Measurements from ENCODE around the gene BANF2. TPM values are rescaled to one million over a fixed set of nuclear protein-coding genes. Genes with fewer than 3 reads are reported as not detected.

BANF2 gene
- polyA plus RNA-seq, 3 donors = not detected

DNA sequence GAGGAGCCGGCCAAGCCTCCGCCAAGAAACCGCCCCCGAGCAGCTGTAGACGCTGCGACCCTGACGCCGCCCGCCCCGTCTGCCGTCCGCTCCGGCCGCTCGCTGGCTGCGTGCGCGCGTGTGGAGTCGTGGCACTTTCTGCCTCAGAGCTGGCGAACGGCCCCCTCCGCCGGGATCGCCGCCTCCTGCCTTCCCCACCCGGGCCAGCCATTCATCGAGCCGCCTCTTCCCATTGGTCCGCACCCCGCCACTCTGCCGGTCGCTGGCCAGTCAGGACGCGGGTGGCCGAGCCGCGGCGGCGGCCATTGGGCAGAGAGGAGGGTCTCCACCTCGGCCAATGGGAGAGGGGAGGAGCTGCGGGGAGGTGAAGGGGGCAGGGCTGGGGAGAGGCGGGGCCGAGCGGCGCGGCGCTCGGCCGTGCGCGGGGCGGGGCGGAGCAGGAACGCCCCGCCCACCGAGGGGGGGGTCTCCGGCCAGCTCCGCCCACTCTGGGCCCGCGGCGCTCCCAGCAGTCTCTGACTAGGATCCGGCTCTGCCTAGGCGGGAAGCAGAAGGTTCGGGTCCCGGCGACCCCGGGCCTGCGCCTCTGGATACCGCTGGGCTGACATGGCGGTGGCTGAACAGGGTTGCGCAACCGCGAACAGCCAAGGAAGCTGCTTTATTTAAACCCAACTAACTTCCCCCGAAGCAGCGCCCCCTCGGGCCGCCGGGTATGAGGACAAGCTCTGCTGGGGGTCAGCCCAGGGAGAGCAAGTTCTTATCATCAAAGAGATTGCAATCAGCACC lies 17.5 kb upstream of the BANF2 start, which contains the start of gene RRBP1:
Gene RRBP1 (minus strand): TSS at position 140 of the 786 bp plus-strand sequence. CDS start 21,735 bp downstream, outside the sequence.
- H3K4me2 ChIP-seq (replicated peaks; ENCODE audit: extremely low read depth, low read length, poor library complexity, severe bottlenecking) = peak within 1 kb of the TSS; percentile 92
- under 1% methylated on average over 60 of the region's 79 CpGs for WGBS (ENCODE audit: insufficient coverage)
- H3K4me1 Mint-ChIP-seq = peaks cover 27% of the 10 kb centered on the region
- H3K9me3 Mint-ChIP-seq = peaks cover 0 to 10% (median 1%) of the 10 kb centered on the region in 7 donors
- H3K79me2 ChIP-seq (ENCODE audit: insufficient read depth, low read length) = peaks cover 37% of the 10 kb centered on the region
- H3K27ac Mint-ChIP-seq = peak within 1 kb of the TSS; percentile 82 to 95 (median 92)
- intact Hi-C loops (cut with micrococcal nuclease) = loop anchor here (5.0 to 10.0 kb wide), 3 partner anchors 117 to 285 kb away; partner anchors contain the start of genes MGME1 (in 2 of the 2) and SNX5 (in 2 of the 2)
- H3K4me3 ChIP-seq (replicated peaks in 1 of 3; ENCODE audit: low read depth in 2 of 3, low read length in 3 of 3) = peak within 1 kb of the TSS; percentile 80 to 91 (median 90)
- peak within 1 kb of the TSS; percentile 87 to 97 for H3K4me3 Mint-ChIP-seq
- peaks cover 19 to 22% of the 10 kb centered on the region in 2 donors for H3K4me1 ChIP-seq (ENCODE audit: control insufficient read depth in 1 of 2, insufficient read depth in 2 of 2, low read length in 2 of 2)
- no peaks in the 10 kb centered on the region for H3K9me3 ChIP-seq (replicated peaks in 1 of 2; ENCODE audit: control insufficient read depth in 1 of 2, insufficient read depth in 1 of 2, low read length in 2 of 2)
- H3K36me3 ChIP-seq (replicated peaks in 1 of 2; ENCODE audit: control insufficient read depth in 1 of 2, insufficient read depth in 2 of 2, low read length in 2 of 2) = peaks cover 15 to 21% of the 10 kb centered on the region in 2 donors
- H3K27me3 Mint-ChIP-seq (ENCODE audit: low read depth in 3 of 3) = peaks cover 5 to 11% (median 7%) of the 10 kb centered on the region in 3 donors
- peak within 1 kb of the TSS; percentile 67 to 88 for H3K27ac ChIP-seq (ENCODE audit: low read depth in 1 of 2, low read length in 2 of 2)
- no peaks in the 10 kb centered on the region for H3K27me3 ChIP-seq (ENCODE audit: control insufficient read depth in 2 of 2, insufficient read depth in 2 of 2, low read length in 2 of 2)
- H3K9ac ChIP-seq (ENCODE audit: insufficient read depth, low read length, poor library complexity, severe bottlenecking) = peak within 1 kb of the TSS; percentile 87
- TF ChIP-seq, protein P1, sequence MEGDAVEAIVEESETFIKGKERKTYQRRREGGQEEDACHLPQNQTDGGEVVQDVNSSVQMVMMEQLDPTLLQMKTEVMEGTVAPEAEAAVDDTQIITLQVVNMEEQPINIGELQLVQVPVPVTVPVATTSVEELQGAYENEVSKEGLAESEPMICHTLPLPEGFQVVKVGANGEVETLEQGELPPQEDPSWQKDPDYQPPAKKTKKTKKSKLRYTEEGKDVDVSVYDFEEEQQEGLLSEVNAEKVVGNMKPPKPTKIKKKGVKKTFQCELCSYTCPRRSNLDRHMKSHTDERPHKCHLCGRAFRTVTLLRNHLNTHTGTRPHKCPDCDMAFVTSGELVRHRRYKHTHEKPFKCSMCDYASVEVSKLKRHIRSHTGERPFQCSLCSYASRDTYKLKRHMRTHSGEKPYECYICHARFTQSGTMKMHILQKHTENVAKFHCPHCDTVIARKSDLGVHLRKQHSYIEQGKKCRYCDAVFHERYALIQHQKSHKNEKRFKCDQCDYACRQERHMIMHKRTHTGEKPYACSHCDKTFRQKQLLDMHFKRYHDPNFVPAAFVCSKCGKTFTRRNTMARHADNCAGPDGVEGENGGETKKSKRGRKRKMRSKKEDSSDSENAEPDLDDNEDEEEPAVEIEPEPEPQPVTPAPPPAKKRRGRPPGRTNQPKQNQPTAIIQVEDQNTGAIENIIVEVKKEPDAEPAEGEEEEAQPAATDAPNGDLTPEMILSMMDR (IDR thresholded peaks at IDR 0.05) = peak; percentile 97
- peak within 1 kb of the TSS; percentile 75 for H2AFZ ChIP-seq (ENCODE audit: insufficient read depth, low read depth, low read length, poor library complexity, severe bottlenecking)
- peaks cover 12% of the 10 kb centered on the region for H4K20me1 ChIP-seq (ENCODE audit: insufficient read depth, low read length)
- peak; percentile 95 to 97 (median 97) for DNase-seq
- H3K36me3 Mint-ChIP-seq = peaks cover 19 to 22% of the 10 kb centered on the region in 2 donors

GRCh38 chr20:17682889-17683198 lies 16.9 kb upstream of the BANF2 start:
- peak overlapping the region; percentile 87 to 97 for H3K4me3 Mint-ChIP-seq
- Histone ChIP-seq H3K4me3 (replicated peaks in 1 of 3; ENCODE audit: low read depth in 2 of 3, low read length in 3 of 3) (peak overlapping the region; percentile 71 to 90 (median 80)), H3K4me2 (replicated peaks; ENCODE audit: extremely low read depth, low read length, poor library complexity, severe bottlenecking) (peak overlapping the region; percentile 92), H3K36me3 (replicated peaks in 1 of 2; ENCODE audit: control insufficient read depth in 1 of 2, insufficient read depth in 2 of 2, low read length in 2 of 2) (peaks cover 15 to 16% of the 10 kb centered on the region in 2 donors), H3K9ac (ENCODE audit: insufficient read depth, low read length, poor library complexity, severe bottlenecking) (peak overlapping the region; percentile 87), H4K20me1 (ENCODE audit: insufficient read depth, low read length) (peaks cover 12% of the 10 kb centered on the region), H3K27me3 (ENCODE audit: control insufficient read depth in 2 of 2, insufficient read depth in 2 of 2, low read length in 2 of 2) (no peaks in the 10 kb centered on the region), H3K27ac (ENCODE audit: low read depth in 1 of 2, low read length in 2 of 2) (peak overlapping the region; percentile 67 to 88), H3K4me1 (ENCODE audit: control insufficient read depth in 1 of 2, insufficient read depth in 2 of 2, low read length in 2 of 2) (peaks cover 19 to 22% of the 10 kb centered on the region in 2 donors), H2AFZ (ENCODE audit: insufficient read depth, low read depth, low read length, poor library complexity, severe bottlenecking) (peak overlapping the region; percentile 75), H3K79me2 (ENCODE audit: insufficient read depth, low read length) (peaks cover 31% of the 10 kb centered on the region), H3K9me3 (replicated peaks in 1 of 2; ENCODE audit: control insufficient read depth in 1 of 2, insufficient read depth in 1 of 2, low read length in 2 of 2) (no peaks in the 10 kb centered on the region)
- peak overlapping the region; percentile 82 to 95 (median 92) for H3K27ac Mint-ChIP-seq
- DNase-seq = no peak
- intact Hi-C loops (cut with micrococcal nuclease) = loop anchor here (5.0 to 10.0 kb wide), 3 partner anchors 118 to 284 kb away; partner anchors contain the start of genes MGME1 (in 2 of the 2) and SNX5 (in 2 of the 2)
- peaks cover 14 to 17% of the 10 kb centered on the region in 2 donors for H3K36me3 Mint-ChIP-seq
- TF ChIP-seq, protein P1 (IDR thresholded peaks at IDR 0.05) = peak; percentile 57
- H3K4me1 Mint-ChIP-seq = peaks cover 27% of the 10 kb centered on the region
- H3K27me3 Mint-ChIP-seq (ENCODE audit: low read depth in 3 of 3) = peaks cover 7 to 14% (median 9%) of the 10 kb centered on the region in 3 donors
- WGBS (ENCODE audit: insufficient coverage) = no CpG with 5 or more reads among the region's 10 CpGs
- peaks cover 0 to 10% (median 2%) of the 10 kb centered on the region in 7 donors for H3K9me3 Mint-ChIP-seq
